PFSK-1 (cell line): ENCODE measurements around the gene MTMR2.

Experiments
- FOXP2 ChIP-seq: optimal IDR thresholded peaks from 2 replicates; pipeline ENCODE3; 2011; ENCODE audit warnings: borderline replicate concordance, control low read depth, inconsistent platforms; ENCODE audit not compliant: insufficient read depth; ENCODE audit errors: extremely low read length, extremely low read depth
- POLR2AphosphoS5 ChIP-seq: IDR thresholded peaks from 2 replicates; pipeline ENCODE4 v1.6.1; 2012; ENCODE audit warnings: low read depth, mild to moderate bottlenecking, control low read depth, low read length, moderate library complexity
- REST ChIP-seq, 2 experiments: IDR thresholded peaks; 2 replicates each; pipeline versions ENCODE4 v1.6.1 to v1.8.0; 2011 to 2012; ENCODE audit warnings: low read depth in 2 of 2, low read length in 2 of 2, control low read depth in 1 of 2, inconsistent platforms in 1 of 2, mild to moderate bottlenecking in 1 of 2, moderate library complexity in 1 of 2; ENCODE audit not compliant: insufficient read depth in 1 of 2
- SIN3A ChIP-seq: IDR thresholded peaks from 2 replicates; pipeline ENCODE4 v1.6.1; 2012; ENCODE audit warnings: mild to moderate bottlenecking, low read length, moderate library complexity, borderline replicate concordance; ENCODE audit not compliant: insufficient read depth
- TAF1 ChIP-seq: IDR thresholded peaks from 2 replicates; pipeline ENCODE4 v1.6.1; 2012; ENCODE audit warnings: low read length, control low read depth, borderline replicate concordance; ENCODE audit not compliant: insufficient read depth

The MTMR2 gene

GRCh38 chr11:95913830-95914615, 9.9 kb downstream of the MTMR2 start:
- TF ChIP-seq POLR2AphosphoS5 (no peak), REST (IDR thresholded peaks at IDR 0.05; ENCODE audit: insufficient read depth in 1 of 2, low read depth in 2 of 2, low read length in 2 of 2) (no peak), TAF1 (no peak), FOXP2 (no peak), SIN3A (no peak)

GRCh38 chr11:95912902-95913560, 10.9 kb downstream of the MTMR2 start:
- TF ChIP-seq SIN3A = no peak
- no peak for TF ChIP-seq TAF1
- no peak for TF ChIP-seq FOXP2
- TF ChIP-seq REST (IDR thresholded peaks at IDR 0.05; ENCODE audit: insufficient read depth in 1 of 2, low read depth in 2 of 2, low read length in 2 of 2) = no peak

- TF ChIP-seq FOXP2 (no peak), TAF1 (no peak), POLR2AphosphoS5 (no peak), SIN3A (no peak), REST (IDR thresholded peaks at IDR 0.05; ENCODE audit: insufficient read depth in 1 of 2, low read depth in 2 of 2, low read length in 2 of 2) (no peak)
These were observed 12.5 kb downstream of the MTMR2 start for GRCh38 chr11:95911369-95911759.

GRCh38 chr11:95910638-95911368, 13.1 kb downstream of the MTMR2 start:
- TF ChIP-seq TAF1 (no peak), FOXP2 (no peak), REST (IDR thresholded peaks at IDR 0.05; ENCODE audit: insufficient read depth in 1 of 2, low read depth in 2 of 2, low read length in 2 of 2) (no peak), SIN3A (no peak), POLR2AphosphoS5 (no peak)
